HG03280 (cell line): ENCODE results near the gene FAM117A.

Source experiments
- ATAC-seq: cut with Tn5 transposase; IDR thresholded peaks from one replicate; pipeline ENCODE4 v1.9.1; 2021; ENCODE audit warnings: mild to moderate bottlenecking, moderate library complexity; ENCODE audit not compliant: unreplicated experiment

The FAM117A gene

DNA sequence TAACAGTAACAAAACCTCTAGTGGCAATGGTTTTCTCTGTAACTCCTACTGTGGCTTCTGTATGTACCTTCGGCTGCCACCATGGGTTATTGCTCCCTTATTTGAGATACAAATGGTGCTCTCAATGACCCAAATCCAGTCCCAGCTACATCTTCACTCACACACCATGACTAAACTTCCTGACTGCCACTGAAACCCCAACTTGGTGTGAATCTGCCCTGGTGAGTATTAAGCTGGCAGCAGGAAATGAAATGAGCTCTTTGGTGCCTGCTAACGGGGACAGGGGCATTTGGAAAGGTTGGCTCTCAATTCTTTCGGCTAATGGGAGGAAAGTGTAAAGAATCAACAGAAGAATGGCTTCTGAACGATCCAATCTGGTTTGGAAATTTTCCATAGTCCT is 48.7 kb downstream of the FAM117A start:
- ATAC-seq = no peak

DNA sequence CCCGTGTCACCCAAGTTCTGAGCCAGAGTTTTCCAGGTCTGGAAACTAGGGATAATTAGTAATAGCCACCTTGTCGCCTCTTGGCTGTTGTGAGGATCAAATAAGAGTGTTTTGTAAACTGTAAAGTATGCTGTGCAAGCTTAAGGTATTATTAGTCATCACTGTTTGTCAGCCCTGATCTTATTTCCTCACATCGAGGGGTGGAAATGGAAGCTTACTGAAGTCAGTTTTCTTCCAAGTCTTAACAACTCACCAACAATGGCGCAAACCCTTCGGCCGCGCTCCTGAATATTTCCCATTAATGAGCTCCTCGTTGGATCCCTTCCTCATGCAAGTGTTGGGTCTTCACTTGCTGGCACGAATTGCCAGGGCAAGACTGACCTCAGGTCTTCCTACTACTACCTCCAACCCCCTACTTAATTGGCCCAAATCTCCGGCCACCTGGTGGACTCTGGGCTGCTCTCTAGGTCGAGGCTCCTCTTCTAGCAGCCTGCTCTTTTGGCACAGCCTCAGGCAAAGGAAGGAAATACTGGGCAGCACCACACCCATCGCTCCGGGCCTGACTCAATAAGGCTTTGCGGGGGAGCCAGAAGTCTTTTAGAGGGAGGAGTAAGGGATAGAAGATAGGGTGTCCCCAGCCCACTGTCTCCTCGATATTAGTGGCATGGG is 55.3 kb downstream of the FAM117A start:
- no peak for ATAC-seq

DNA sequence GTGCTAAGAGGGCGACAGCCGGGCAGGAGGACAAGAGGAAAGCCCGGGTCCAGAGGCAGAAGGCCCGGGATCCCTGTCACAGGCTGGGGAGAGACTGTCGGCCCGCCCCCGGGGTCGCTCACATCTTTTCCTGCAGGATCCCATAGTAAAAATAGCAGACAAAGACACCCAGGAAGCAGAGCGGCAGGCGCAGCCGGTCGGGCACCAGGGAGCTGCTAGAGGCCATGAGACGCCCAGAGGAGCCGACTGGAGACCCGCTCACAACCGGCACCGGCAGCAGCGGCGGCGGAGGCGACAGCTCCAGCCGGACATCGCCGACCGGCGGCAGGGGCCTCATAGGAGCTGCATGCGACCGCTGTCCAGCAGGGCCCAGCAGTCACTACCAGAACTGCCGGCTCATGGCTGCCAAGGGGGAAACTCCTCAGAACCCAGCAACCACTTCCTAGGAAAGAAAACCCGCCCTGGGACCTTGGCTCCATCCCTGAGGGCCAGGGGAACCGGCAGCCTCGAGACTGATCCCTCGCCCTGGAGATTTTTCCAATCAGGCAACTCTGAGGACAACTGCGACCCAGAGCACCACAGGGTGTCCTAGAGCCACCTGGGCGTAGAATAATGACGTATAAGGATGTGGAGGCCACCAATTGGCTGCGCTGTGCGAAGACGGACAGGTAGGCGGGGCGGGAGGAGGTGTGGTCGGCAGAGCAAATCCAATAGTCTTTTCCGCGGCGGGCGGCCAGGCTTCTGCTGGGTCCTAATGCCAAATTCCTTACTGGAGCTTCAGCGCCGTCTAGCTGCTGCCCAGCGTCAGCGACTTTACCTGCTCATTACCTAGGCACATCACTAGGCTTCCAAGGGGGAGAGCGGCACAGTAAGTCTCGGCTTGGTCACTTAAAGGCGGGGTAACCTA is 56.1 kb downstream of the FAM117A start, which contains the start of gene SLC35B1:
Gene SLC35B1, minus strand, starts transcription at position 357 of the 907 bp plus-strand sequence. Its CDS starts 131 bp downstream, at position 226.
- peak; percentile 89 for ATAC-seq

DNA sequence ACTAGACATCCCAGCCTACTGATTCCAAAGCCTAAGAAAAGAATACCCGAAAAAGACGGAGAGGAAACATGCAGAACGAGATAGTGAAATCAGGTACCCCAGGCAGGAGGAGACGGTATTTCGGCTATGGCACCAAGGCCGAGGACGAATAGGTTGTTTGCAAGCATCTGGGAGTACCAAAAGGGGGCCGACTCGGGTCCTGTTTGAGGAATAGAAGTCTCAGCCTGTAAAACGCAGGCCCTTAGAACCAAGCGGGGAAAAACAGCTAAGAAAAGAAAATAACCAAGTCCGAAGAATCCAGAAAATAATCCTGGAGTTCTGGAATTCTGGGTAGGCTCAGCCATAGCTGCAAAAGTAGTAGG is 56.7 kb downstream of the FAM117A start:
- ATAC-seq = no peak

DNA sequence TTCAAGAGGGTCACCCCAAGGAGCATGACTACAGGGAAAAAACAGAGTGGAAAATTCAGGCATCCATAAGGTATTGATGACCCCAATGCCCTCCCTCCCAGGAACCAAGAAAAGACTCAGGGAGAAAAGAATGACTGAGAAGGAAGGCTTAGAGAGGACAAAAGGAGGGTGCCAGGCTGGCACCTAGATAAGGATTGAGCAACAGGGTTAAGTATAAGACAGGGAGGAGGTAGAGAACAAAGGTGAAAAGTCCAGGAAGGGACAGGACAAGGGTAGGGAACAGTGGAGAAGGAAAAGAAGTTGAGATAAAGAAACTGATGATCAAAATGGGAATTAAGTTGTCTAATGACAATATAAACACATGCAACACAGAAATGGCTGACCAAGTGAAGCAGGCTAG is 58.7 kb downstream of the FAM117A start:
- no peak for ATAC-seq

DNA sequence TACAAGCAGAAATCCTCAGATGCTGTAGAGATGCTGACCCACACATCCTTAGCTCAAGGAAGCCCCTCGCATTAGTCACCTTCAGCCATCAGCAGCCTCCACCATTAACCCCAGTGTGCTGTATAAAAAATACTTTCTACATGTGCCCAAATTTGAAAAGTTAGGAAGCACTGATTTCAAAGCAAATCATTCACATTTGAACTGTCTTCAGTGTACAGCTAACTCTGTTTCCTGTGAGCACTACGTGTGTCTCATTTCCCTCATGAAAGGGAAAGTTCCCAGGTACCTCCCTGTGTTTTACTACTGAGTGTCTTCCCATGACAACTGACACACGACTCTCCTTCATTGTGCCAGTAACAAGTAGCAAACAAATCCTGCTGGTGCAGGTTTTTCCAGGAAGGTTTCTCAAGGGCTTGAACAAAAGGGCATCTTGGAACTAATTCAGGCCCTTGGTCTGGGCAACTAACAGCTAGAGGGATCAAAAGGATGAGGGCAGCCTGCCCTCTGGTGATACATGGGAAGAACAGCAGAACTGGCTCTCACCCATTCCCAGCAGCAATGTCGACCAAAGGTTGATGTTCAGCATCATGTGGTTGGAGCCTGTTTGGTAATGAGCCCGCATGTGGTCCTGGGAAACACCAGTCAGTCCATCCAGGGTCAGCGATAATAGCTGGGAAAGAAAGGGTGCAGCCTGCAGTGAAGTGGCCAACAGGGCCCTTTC is 60.2 kb downstream of the FAM117A start:
- no peak for ATAC-seq

DNA sequence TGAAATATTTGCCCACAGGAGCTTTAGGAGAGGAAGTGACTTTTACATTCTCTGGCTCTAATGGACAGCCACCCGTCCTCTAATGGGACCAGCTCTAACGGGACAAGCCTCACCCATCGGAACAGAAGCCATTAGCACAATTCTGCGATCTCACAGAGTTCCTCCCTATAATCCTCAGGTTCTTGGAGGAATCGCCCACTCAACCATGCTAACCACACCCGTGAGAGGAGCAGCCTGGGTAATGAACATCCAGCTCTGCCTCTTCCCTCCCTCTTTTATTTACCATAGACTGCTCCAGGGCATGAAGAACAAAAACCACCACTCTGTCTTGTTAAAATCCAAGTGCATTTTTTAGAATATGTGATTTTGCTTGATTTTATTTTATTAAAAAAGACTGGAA is 63.0 kb downstream of the FAM117A start:
- ATAC-seq = no peak

DNA sequence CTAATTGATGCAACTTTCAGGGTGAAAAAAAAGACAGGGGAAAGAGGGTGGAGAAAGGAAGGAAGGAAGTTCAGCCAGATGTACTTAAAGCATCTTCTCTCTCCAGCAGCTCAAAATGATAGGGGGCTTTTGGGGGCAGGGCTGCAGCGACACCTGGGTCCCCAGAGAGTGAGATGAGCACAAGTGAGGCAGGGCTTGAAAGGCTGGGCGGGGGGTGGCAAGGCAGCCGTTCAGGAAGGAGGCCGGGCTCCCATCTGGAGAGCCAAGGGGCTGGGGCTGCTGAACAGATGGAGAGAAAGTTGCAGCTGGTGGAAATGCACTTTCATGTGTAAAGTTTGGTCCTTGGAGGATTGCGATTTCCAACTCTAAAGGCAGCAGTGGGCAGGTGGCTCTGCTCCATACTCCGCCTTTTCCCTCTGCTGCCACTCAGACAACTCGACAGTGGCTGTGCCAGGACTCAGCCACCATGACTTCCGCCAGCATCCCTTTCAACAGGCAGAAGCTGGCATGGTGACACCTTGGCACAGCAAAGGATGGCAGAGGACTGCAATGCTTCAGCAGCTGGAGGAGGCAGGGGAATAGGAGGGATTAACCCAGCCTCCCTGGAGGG is 63.9 kb downstream of the FAM117A start:
- ATAC-seq = no peak

DNA sequence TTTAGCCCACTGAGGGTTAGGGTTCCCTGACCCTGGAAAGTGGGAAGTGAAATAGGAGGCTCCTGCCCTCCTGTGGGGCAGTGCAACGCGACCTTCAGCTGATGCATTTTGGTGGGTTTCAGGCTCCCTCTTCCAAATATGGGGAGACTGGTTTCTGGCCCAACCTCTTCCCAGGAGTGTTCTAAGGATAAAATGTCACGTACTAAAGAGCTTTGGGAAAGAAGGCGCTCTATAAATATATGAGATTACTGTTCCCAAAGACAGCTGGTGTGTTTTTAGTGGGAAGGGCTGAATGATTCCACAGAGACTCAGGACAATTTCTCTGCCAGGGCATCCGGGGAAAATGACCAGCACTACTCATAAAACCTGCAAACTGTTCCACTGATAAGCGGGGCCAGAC is 65.9 kb downstream of the FAM117A start:
- ATAC-seq = no peak

DNA sequence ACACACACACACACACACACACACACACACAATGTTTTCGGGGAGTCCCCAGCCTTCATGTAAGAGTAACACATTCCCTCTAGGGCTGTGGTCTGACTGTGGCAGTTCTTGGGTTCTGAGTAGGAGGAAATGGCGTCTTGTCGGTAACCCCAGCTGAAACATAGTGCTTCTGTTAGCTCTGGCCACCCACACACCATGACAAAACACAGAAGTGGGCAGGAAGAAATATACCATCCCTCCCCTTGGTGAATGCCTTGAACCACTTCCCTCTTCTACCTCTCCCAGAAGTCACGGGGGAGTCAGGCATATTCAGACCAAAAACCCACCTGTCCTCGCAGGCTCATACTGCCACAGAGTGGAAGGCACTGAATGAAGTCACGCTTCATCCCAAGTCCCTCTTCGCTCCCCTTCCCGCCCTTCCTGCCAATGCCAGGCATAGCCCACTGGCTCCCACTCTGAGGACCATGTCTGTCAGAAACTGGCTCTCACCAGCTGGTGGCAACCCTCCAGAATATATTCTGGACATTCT is 67.6 kb downstream of the FAM117A start:
- ATAC-seq = peak; percentile 39

DNA sequence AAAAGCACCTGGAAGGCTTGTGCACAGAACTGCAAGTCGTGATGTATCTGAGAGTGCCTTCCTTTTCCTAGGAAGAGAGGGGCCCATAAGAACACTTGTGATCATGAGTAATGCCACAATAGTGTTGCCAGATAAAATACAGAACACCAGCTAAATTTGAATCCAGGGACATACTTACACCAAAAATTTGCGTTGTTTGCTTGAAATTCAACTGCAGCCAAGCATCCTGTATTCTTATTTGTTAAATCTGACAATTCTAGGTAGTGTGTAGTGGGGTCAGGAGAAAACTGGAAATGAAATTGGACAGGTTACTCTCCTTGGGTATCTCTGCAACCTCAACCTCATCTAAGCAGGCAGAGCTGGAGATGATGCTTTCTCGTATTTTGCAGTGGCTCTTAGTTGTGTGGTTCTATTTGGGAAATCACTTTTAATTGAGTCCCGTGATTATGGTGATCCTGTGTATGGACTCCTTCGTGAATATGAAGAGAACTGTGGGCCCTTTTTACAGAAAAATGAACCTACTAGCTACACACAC is 68.2 kb downstream of the FAM117A start:
- ATAC-seq = no peak

DNA sequence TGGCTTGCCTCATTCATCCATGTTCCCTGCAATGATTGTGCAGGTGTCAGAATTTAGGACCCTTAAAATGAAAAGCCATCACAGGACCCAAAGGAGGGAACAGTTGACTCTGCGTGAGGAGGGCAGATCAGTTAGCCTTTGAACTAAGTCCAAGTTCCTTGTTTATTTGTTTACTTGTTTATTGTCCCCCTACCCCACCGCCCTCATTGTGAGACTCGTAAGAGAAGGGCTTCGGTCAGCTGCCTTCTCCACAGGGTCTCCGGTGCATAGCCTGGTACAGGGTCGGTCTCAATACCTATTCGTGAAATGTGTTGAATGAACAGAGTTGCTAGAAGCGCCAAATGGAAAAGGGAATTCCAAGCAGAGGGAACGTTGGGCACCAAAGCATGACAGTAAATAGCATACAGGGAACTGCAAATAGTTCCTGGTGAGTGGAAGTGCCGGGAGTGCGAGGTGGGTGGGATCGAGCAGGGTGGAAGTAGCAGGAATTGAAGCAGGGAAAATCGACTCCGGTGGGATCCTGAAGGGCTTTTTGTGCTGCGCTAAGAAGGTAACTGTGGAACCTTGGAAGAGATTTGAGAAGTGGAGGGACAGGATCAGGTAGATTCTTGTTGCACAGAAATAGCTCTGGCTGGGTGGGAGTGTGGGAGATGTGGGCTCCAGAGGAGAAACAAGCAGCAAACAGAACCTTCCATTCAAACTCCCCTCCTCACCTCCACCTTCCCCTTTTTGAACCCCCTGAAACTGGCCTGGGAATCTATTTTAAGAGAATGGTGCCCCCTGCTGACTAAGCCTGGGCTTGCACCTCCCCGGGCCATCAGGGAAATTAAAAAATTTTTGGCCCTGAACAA is 68.9 kb downstream of the FAM117A start:
- ATAC-seq = no peak

DNA sequence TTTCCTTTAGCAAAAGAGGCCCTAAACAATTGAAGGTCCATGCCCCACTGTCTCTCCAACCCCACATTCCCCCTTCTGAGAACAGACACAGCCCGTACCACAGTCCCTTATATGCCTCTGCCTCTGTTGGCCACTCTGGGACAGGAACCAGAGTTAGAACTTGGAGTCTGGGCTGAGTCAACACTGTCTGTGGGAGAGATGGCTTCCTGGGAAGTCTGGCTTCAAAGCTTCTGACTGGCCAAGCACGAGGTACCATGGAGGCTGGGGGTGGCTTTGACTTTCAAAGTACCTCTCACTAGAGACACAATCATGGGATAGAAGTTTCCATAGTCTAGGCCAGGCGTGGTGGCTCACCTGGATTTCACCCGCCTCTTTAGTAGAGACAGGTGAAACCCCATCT is 71.2 kb downstream of the FAM117A start:
- no peak for ATAC-seq

DNA sequence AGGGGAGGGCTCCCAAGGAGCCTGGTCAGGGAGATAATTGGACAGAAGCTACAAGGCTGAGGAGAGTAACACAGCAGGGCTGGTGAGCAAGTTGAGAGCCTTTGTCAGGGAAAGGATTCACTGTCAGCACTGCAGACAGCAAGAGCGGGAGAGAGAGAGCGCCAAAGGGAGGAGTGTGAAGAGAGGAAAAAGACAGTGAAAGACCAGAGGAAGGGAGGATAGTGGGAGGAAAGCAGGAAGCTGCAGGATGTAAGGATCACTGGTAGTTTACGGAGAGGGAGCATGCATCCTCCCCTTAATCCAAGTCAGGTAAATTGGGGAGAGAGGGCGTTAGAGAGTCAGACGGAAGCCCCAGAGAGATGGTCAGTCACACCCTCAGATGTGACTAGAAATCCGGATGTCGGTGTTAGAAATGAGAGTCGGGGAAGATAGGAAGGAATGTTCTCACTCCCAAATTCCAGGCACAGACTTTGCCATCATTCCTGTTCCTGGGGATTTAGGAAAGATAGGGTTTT is 72.2 kb downstream of the FAM117A start:
- ATAC-seq = no peak

DNA sequence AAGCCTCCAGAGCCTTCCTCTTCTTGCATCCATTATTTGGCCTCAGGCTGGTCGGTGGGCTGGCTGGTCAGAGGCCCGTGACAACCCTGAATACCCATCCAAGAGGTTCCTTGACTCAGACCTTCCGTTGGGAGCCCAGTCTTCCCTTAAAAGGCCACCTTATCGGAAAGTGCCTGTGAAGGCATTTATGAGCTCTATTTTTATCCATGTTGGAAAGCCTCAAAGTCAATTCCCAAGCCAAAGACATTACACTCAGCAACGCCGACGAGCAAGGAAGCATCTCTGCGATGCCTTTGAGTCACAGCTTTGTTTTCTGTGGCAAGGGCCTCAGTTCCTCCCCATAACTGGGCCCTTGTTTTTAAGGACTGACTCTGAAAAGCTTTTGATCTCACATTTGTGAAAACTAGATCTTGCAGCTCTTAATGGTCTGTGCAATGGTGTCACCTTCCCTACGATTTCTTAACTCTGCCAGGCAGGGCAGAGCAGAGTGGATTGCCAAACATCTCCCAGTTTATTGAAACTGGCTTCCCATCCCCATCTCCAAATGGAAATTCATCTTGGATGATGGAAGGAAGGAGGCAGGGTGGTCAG is 72.8 kb downstream of the FAM117A start:
- ATAC-seq = no peak

DNA sequence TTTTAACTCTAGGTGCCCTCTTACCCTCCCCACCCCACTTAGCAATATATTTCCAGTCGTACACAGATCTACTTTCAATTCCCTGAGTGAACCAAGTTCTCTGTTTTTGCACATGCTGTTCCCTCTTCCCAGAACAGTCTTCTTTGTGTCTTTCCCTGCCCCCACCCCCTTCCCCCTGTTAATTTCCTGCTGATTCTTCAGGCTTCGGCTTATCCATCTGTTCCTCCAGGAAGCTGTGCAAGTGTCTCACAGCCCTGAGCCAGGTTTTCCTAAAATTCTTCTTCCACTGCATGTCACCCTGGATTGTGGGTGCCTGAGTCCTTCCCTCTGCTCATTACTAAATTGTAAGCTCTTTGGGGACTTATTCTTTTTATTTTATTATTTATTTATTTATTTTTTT is 73.7 kb downstream of the FAM117A start:
- ATAC-seq = no peak

DNA sequence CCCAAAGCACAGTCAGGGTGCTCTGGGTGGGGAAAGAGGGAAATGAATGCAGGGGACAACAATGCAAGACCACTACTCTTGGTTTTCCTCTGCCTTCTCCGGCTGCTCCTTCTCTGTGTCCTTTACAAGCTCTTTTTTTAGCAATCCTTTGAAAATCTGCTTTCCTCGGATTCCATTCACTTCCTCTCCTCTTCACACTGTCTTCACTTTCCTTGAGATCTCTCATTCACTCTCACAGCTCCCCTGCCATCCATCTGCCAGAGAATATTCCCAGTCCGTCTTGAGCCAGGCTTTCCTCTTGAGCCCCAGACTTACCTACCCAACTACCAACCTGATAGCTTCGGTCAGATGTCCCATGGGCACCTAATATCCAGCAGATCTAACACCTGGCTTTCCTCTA is 75.1 kb downstream of the FAM117A start:
- no peak for ATAC-seq

DNA sequence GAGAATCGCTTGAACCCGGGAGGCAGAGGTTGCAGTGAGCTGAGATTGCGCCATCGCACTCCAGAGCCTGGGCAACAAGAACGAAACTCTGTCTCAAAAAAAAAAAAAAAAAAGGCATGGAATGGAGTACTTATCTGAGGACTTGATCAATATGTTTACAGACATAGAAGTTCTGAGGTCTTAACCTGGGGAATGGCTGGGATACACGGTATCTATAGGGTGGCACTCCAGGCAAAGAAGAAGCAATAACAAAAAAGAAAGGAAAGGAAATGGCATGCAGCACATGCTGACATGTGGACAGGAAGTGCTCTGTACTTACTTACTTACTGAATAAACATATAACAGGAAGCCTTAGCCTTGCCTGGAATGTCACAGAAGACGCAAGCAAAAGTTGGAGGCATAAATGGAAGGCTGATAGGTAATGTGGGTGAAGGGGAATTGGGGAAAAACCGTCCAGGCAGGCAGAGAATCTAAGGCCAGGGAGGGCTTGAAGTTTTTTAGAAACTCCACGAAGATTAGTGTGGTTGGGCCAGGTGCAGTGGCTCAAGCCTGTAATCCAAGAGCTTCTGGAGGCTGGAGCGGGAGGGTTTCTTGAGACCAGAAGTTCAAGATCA is 75.9 kb downstream of the FAM117A start:
- ATAC-seq = no peak
